ENCODE data around the gene PIK3CB.

PIK3CB gene

DNA sequence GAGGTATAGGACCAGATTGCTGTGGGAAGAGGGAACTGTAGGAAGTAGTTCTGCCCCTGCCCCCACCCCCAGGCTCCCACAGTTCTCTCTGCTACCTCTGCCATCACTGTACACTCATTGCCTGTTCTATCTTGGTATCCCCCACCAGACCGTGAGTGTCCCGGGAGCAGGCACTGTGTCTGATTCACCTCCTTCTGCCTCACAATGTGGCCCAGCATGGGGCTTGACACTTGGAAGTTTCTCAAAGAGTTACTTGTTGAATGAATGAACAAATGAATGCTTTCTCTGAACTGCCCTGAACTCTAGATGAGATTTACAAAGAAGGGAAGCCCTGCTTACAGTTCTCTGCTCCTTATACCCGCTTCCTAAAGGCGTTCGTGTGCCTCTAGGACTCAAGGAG lies 27.1 kb upstream of the PIK3CB start:
- Histone ChIP-seq H3K9ac (ENCODE audit: low read length) (no peak overlapping the region), H3K27ac (ENCODE audit: low read depth, low read length) (no peak overlapping the region), H3K4me3 (ENCODE audit: insufficient read depth, low read length, poor library complexity, severe bottlenecking) (no peak overlapping the region), H2AFZ (ENCODE audit: low read depth, low read length, severe bottlenecking) (no peak overlapping the region), H3K79me2 (ENCODE audit: insufficient read depth, low read length) (no peaks in the 10 kb centered on the region), H3K27me3 (ENCODE audit: low read length) (no peaks in the 10 kb centered on the region), H3F3A (ENCODE audit: insufficient read depth) (no peaks in the 10 kb centered on the region), H3K4me2 (ENCODE audit: low read depth, low read length, poor library complexity, severe bottlenecking) (no peak overlapping the region), H3K36me3 (ENCODE audit: low read length) (no peaks in the 10 kb centered on the region), H3K9me2 (replicated peaks; ENCODE audit: insufficient read depth, low read length) (no peaks in the 10 kb centered on the region), H3K9me3 (ENCODE audit: insufficient read depth, low read length) (no peaks in the 10 kb centered on the region), H4K20me1 (ENCODE audit: low read depth, low read length) (no peaks in the 10 kb centered on the region)
- TF ChIP-seq, protein P1, sequence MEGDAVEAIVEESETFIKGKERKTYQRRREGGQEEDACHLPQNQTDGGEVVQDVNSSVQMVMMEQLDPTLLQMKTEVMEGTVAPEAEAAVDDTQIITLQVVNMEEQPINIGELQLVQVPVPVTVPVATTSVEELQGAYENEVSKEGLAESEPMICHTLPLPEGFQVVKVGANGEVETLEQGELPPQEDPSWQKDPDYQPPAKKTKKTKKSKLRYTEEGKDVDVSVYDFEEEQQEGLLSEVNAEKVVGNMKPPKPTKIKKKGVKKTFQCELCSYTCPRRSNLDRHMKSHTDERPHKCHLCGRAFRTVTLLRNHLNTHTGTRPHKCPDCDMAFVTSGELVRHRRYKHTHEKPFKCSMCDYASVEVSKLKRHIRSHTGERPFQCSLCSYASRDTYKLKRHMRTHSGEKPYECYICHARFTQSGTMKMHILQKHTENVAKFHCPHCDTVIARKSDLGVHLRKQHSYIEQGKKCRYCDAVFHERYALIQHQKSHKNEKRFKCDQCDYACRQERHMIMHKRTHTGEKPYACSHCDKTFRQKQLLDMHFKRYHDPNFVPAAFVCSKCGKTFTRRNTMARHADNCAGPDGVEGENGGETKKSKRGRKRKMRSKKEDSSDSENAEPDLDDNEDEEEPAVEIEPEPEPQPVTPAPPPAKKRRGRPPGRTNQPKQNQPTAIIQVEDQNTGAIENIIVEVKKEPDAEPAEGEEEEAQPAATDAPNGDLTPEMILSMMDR (IDR thresholded peaks at IDR 0.05; ENCODE audit: insufficient read depth, low read length, poor library complexity, severe bottlenecking), result no peak
- TF ChIP-seq EZH2phosphoT487 (conservative IDR thresholded peaks at IDR 0.05; ENCODE audit: low read length), result no peak

DNA sequence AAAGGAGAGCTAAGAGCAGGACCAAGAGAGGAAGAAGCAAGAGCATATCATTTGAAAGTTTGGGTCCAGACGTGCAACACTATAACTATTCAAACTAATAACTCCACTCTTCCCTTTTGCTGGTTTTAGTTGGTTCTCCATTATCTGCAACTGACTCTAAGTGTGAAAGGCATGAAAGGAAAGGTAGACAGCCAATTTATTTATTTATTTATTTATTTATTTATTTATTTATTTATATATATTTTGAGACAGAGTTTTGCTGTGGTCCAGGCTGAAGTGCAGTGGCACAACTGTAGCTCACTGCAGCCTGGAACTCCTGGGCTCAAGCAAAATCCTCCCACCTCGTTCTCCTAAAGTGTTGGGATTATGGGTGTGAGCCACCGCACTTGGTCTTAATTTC lies 22.1 kb upstream of the PIK3CB start:
- H3F3A ChIP-seq (ENCODE audit: insufficient read depth), result no peaks in the 10 kb centered on the region
- H3K4me2 ChIP-seq (ENCODE audit: low read depth, low read length, poor library complexity, severe bottlenecking), result no peak overlapping the region
- H3K9me3 ChIP-seq (ENCODE audit: insufficient read depth, low read length), result no peaks in the 10 kb centered on the region
- H3K9ac ChIP-seq (ENCODE audit: low read length), result no peak overlapping the region
- H3K27me3 ChIP-seq (ENCODE audit: low read length), result no peaks in the 10 kb centered on the region
- no peak overlapping the region for H3K4me3 ChIP-seq (ENCODE audit: insufficient read depth, low read length, poor library complexity, severe bottlenecking)
- H3K79me2 ChIP-seq (ENCODE audit: insufficient read depth, low read length), result no peaks in the 10 kb centered on the region
- no peak overlapping the region for H3K27ac ChIP-seq (ENCODE audit: low read depth, low read length)
- no peaks in the 10 kb centered on the region for H4K20me1 ChIP-seq (ENCODE audit: low read depth, low read length)
- TF ChIP-seq EZH2phosphoT487 (conservative IDR thresholded peaks at IDR 0.05; ENCODE audit: low read length), result no peak
- no peaks in the 10 kb centered on the region for H3K9me2 ChIP-seq (replicated peaks; ENCODE audit: insufficient read depth, low read length)
- no peak overlapping the region for H2AFZ ChIP-seq (ENCODE audit: low read depth, low read length, severe bottlenecking)
- no peaks in the 10 kb centered on the region for H3K36me3 ChIP-seq (ENCODE audit: low read length)

DNA sequence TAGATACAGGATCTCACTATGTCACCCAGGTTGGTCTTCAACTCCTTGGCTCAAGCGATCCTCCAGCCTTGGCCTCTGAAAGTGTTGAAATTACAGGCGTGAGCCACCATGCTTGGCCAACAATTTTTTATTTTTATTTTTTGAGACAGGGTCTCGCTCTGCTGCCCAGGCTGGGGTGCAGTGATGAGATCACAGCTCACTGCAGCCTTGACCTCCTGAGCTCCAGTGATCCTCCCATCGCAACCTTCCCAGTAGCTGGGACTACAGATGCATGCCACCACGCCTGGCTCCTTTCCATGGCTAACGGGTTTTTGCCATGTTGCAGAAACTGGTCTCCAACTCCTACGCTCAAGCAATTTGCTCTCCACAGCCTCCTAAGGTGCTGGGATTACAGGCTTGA lies 20.2 kb upstream of the PIK3CB start:
- H3K9me2 ChIP-seq (replicated peaks; ENCODE audit: insufficient read depth, low read length), result no peaks in the 10 kb centered on the region
- no peak overlapping the region for H3K27ac ChIP-seq (ENCODE audit: low read depth, low read length)
- H3K27me3 ChIP-seq (ENCODE audit: low read length), result no peaks in the 10 kb centered on the region
- H4K20me1 ChIP-seq (ENCODE audit: low read depth, low read length), result no peaks in the 10 kb centered on the region
- TF ChIP-seq, protein P1 (IDR thresholded peaks at IDR 0.05; ENCODE audit: insufficient read depth, low read length, poor library complexity, severe bottlenecking), result no peak
- TF ChIP-seq EZH2phosphoT487 (conservative IDR thresholded peaks at IDR 0.05; ENCODE audit: low read length), result no peak
- H3K9me3 ChIP-seq (ENCODE audit: insufficient read depth, low read length), result no peaks in the 10 kb centered on the region
- H3F3A ChIP-seq (ENCODE audit: insufficient read depth), result no peaks in the 10 kb centered on the region
- no peaks in the 10 kb centered on the region for H3K79me2 ChIP-seq (ENCODE audit: insufficient read depth, low read length)
- H2AFZ ChIP-seq (ENCODE audit: low read depth, low read length, severe bottlenecking), result no peak overlapping the region
- no peak overlapping the region for H3K4me2 ChIP-seq (ENCODE audit: low read depth, low read length, poor library complexity, severe bottlenecking)
- H3K36me3 ChIP-seq (ENCODE audit: low read length), result no peaks in the 10 kb centered on the region
- H3K9ac ChIP-seq (ENCODE audit: low read length), result no peak overlapping the region
- H3K4me3 ChIP-seq (ENCODE audit: insufficient read depth, low read length, poor library complexity, severe bottlenecking), result no peak overlapping the region

DNA sequence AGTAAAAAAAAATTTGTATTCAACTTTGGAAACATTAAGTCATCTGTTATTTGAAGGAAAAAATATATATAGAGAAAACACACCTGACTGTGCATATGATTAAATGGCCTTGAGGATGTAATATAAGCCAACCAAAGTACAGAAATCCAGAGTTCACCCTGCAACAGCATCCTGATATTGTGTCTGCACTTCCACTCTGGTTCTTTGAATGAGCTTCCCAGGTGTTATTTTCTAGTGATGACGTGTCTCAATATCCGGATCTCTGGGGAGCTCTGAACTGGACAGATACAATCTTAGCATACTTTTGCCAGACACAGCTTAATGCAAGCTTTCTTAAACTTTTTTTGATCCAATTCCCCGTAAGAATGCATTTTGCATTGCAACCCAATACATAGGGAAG lies 19.5 kb upstream of the PIK3CB start:
- H4K20me1 ChIP-seq (ENCODE audit: low read depth, low read length), result no peaks in the 10 kb centered on the region
- H3K9ac ChIP-seq (ENCODE audit: low read length), result no peak overlapping the region
- TF ChIP-seq, protein P1 (IDR thresholded peaks at IDR 0.05; ENCODE audit: insufficient read depth, low read length, poor library complexity, severe bottlenecking), result no peak
- TF ChIP-seq EZH2phosphoT487 (conservative IDR thresholded peaks at IDR 0.05; ENCODE audit: low read length), result no peak
- no peak overlapping the region for H3K4me2 ChIP-seq (ENCODE audit: low read depth, low read length, poor library complexity, severe bottlenecking)
- no peaks in the 10 kb centered on the region for H3F3A ChIP-seq (ENCODE audit: insufficient read depth)
- H2AFZ ChIP-seq (ENCODE audit: low read depth, low read length, severe bottlenecking), result no peak overlapping the region
- H3K27me3 ChIP-seq (ENCODE audit: low read length), result no peaks in the 10 kb centered on the region
- H3K79me2 ChIP-seq (ENCODE audit: insufficient read depth, low read length), result no peaks in the 10 kb centered on the region
- no peaks in the 10 kb centered on the region for H3K36me3 ChIP-seq (ENCODE audit: low read length)
- H3K27ac ChIP-seq (ENCODE audit: low read depth, low read length), result no peak overlapping the region
- no peaks in the 10 kb centered on the region for H3K9me2 ChIP-seq (replicated peaks; ENCODE audit: insufficient read depth, low read length)
- H3K4me3 ChIP-seq (ENCODE audit: insufficient read depth, low read length, poor library complexity, severe bottlenecking), result no peak overlapping the region
- no peaks in the 10 kb centered on the region for H3K9me3 ChIP-seq (ENCODE audit: insufficient read depth, low read length)
